MM.1S (cell line): ENCODE measurements around the gene DPP10.

Source experiments
- EZH2 ChIP-seq: fragments of 300-600 bp; sonication (generic); optimal IDR thresholded peaks from 2 replicates; pipeline ENCODE3; 2017; ENCODE audit warnings: low read depth, mild to moderate bottlenecking, antibody characterized with exemption, low read length, mixed read lengths
- TF ChIP-seq, protein P1 (sequence below): fragments of 300-600 bp; sonication (generic); IDR thresholded peaks from 2 replicates; pipeline ENCODE4 v1.5.1; 2016; ENCODE audit warnings: antibody characterized with exemption, low read length, mixed read lengths

- no peak for TF ChIP-seq EZH2
- TF ChIP-seq, protein P1, sequence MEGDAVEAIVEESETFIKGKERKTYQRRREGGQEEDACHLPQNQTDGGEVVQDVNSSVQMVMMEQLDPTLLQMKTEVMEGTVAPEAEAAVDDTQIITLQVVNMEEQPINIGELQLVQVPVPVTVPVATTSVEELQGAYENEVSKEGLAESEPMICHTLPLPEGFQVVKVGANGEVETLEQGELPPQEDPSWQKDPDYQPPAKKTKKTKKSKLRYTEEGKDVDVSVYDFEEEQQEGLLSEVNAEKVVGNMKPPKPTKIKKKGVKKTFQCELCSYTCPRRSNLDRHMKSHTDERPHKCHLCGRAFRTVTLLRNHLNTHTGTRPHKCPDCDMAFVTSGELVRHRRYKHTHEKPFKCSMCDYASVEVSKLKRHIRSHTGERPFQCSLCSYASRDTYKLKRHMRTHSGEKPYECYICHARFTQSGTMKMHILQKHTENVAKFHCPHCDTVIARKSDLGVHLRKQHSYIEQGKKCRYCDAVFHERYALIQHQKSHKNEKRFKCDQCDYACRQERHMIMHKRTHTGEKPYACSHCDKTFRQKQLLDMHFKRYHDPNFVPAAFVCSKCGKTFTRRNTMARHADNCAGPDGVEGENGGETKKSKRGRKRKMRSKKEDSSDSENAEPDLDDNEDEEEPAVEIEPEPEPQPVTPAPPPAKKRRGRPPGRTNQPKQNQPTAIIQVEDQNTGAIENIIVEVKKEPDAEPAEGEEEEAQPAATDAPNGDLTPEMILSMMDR = no peak
These were observed 327.6 kb downstream of the DPP10 start for GRCh38 chr2:114769991-114770390.
